Stomach smooth muscle (tissue), 2 donors: ENCODE results near the gene TEAD1.

Experiments
- H3K27ac ChIP-seq: one replicate; pipeline ENCODE4 v1.7.0; 2013; ENCODE audit warnings: mild to moderate bottlenecking, low read length, inconsistent platforms
- H3K27me3 ChIP-seq, 2 donors: one replicate each; pipeline ENCODE4 v1.7.0; 2013; ENCODE audit warnings: low read length in 2 of 2; ENCODE audit not compliant: insufficient read depth in 2 of 2, control insufficient read depth in 1 of 2
- H3K36me3 ChIP-seq, 2 donors: one replicate each; pipeline ENCODE4 v1.7.0; 2013; ENCODE audit warnings: low read length in 2 of 2; ENCODE audit not compliant: control insufficient read depth in 2 of 2, insufficient read depth in 2 of 2
- H3K4me1 ChIP-seq: one replicate; pipeline ENCODE4 v1.7.0; 2013; ENCODE audit warnings: low read length; ENCODE audit not compliant: control insufficient read depth, insufficient read depth
- H3K4me3 ChIP-seq, 2 donors: one replicate each; pipeline ENCODE4 v1.7.0; 2013; ENCODE audit warnings: low read length in 2 of 2
- H3K9ac ChIP-seq, 2 donors: one replicate each; pipeline ENCODE4 v1.7.0; 2013; ENCODE audit warnings: low read length in 2 of 2, mild to moderate bottlenecking in 1 of 2
- H3K9me3 ChIP-seq, 2 donors: one replicate each; pipeline ENCODE4 v1.7.0; 2013; ENCODE audit warnings: low read length in 2 of 2; ENCODE audit not compliant: control insufficient read depth in 2 of 2
- donor health status: healthy.
- donor health status: Pancreatic carcinoma.

Gene TEAD1

DNA sequence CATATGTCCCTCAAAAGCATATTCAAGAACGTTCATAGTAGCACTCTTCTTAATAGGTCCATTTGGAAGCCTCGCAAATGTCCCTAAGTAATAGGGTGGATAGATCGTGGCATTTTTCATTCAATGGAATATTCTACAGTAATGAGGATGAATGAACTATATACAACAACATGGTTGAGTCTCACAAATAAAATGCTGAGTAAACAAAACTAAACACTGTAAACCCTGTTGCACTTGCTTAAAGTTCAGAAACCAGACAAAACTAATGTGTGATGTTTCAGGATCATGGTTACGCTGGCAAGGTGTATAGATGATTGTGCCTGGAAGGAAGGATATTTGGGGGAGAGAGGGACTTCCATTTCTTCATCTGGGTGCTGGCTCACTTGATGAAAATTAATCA, 244.4 kb downstream of the TEAD1 start:
- Histone ChIP-seq H3K36me3 (peaks cover 0 to 2% of the 10 kb centered on the region in 2 donors), H3K4me3 (no peak overlapping the region), H3K4me1 (peaks cover 13% of the 10 kb centered on the region), H3K27ac (no peak overlapping the region), H3K27me3 (no peaks in the 10 kb centered on the region), H3K9me3 (no peaks in the 10 kb centered on the region), H3K9ac (no peak overlapping the region)

DNA sequence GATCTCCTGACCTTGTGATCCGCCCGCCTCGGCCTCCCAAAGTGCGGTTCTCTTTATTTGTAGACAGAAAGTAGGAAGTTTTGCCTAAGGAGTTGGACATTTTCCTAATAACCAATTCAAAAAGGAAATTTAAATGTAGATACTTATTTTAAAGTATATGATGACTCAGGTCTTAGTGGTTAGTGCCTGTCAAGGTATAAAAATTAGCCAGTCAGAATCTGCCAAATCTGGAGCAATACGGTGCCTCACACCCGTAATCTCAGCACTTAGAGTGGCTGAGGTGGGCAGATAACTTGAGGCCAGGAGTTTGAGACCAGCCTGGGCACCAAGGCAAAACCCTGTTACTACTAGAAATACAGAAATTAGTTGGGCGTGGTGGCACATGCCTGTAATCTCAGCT, 248.2 kb downstream of the TEAD1 start:
- Histone ChIP-seq H3K9me3 (no peaks in the 10 kb centered on the region), H3K9ac (no peak overlapping the region), H3K27me3 (no peaks in the 10 kb centered on the region), H3K4me1 (no peaks in the 10 kb centered on the region), H3K27ac (no peak overlapping the region), H3K4me3 (no peak overlapping the region), H3K36me3 (peaks cover 7 to 8% of the 10 kb centered on the region in 2 donors)

- Histone ChIP-seq H3K27me3 (no peaks in the 10 kb centered on the region), H3K36me3 (peaks cover 7 to 8% of the 10 kb centered on the region in 2 donors), H3K27ac (no peak overlapping the region), H3K4me1 (no peaks in the 10 kb centered on the region), H3K9ac (no peak overlapping the region), H3K9me3 (no peaks in the 10 kb centered on the region), H3K4me3 (no peak overlapping the region)
These were observed 248.8 kb downstream of the TEAD1 start for GRCh38 chr11:12922980-12923507.

DNA sequence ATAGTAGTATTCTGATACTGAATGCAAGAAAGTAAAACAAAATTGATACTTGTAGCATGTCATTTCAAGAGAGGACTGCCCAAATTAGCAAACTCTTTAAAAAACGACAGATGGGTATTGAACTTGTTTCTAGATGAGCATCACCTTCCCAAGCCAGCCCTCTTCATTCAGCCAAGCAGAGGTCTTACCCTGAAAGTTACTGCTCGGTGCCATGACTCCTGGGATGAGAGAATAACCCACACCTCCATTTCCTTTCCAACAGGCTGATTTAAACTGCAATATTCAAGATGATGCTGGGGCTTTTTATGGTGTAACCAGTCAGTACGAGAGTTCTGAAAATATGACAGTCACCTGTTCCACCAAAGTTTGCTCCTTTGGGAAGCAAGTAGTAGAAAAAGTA, 250.4 kb downstream of the TEAD1 start:
- no peak overlapping the region for H3K27ac ChIP-seq
- no peaks in the 10 kb centered on the region for H3K9me3 ChIP-seq
- H3K27me3 ChIP-seq, result no peaks in the 10 kb centered on the region
- no peaks in the 10 kb centered on the region for H3K4me1 ChIP-seq
- no peak overlapping the region for H3K9ac ChIP-seq
- peaks cover 7 to 8% of the 10 kb centered on the region in 2 donors for H3K36me3 ChIP-seq
- H3K4me3 ChIP-seq, result no peak overlapping the region

DNA sequence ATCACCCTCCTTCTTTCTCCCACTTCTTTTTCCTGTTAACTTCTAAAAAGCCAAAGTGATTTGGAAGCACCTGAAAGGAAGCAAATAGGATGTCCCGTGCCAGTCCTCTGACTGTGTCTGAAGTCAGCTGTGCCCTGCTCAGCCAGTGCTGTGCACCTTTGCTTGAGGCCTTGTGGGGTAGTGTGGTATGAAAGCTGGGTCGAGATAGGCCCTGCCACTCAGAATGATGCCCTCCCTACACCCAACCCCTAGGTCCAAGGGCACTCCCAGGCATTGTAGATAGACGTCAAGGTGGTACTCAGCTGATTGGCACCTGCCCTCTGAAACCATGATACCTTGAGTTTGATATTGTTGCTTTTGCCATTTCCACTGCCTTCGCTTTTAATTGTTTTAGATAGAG, 251.3 kb downstream of the TEAD1 start:
- Histone ChIP-seq H3K4me1 (no peaks in the 10 kb centered on the region), H3K27ac (no peak overlapping the region)

DNA sequence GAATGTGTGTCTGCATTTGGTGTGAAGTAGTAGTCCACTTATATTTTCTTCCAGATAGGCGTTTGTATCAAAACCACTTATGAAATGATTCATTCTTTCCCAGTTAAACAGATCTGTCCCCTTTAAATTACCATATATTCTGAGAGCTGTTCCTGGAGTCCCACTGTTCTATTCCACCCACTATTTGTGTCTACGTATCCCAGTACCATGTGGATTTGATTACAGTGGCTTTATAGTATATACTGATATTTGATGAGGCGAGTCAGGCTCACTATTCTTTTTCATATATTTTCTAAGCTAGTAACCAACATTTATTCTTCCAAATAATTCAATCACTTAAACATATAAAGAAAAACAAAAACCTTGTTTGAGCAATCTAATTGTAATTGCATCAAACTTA, 253.0 kb downstream of the TEAD1 start:
- H3K4me1 ChIP-seq, result no peaks in the 10 kb centered on the region
- H3K36me3 ChIP-seq, result peaks cover 9 to 12% of the 10 kb centered on the region in 2 donors
- no peaks in the 10 kb centered on the region for H3K9me3 ChIP-seq
- H3K27me3 ChIP-seq, result no peaks in the 10 kb centered on the region
- no peak overlapping the region for H3K27ac ChIP-seq
- H3K9ac ChIP-seq, result no peak overlapping the region
- no peak overlapping the region for H3K4me3 ChIP-seq

More for the DNA sequence above, 251.3 kb downstream of the TEAD1 start:
- Histone ChIP-seq H3K9ac (no peak overlapping the region), H3K27me3 (no peaks in the 10 kb centered on the region), H3K36me3 (peaks cover 7 to 10% of the 10 kb centered on the region in 2 donors), H3K9me3 (no peaks in the 10 kb centered on the region), H3K4me3 (no peak overlapping the region)

- H3K27ac ChIP-seq, result no peak overlapping the region
- H3K27me3 ChIP-seq, result no peaks in the 10 kb centered on the region
- H3K36me3 ChIP-seq, result peaks cover 13 to 17% of the 10 kb centered on the region in 2 donors
- no peak overlapping the region for H3K4me3 ChIP-seq
- H3K9ac ChIP-seq, result no peak overlapping the region
- H3K9me3 ChIP-seq, result no peaks in the 10 kb centered on the region
- H3K4me1 ChIP-seq, result no peaks in the 10 kb centered on the region
These were observed 253.7 kb downstream of the TEAD1 start for GRCh38 chr11:12927886-12928285.

DNA sequence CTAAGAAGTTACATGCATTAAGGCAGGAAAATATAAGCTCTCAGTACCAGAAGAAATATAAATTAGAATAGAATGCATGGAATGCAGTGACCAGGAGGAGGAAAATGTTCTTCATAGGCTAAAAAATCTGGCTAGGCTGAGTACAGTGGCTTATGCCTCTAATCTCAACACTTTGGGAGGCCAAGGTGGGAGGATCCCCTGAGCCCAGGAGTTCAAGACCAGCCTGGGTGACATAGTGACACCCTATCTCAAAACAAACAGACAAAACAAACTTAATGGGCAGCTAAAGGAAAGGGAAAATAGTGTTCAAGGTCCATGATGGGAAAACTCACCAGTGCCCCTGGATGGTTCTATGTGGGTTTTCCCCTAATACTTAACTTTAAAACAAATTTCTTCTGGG, 256.6 kb downstream of the TEAD1 start:
- Histone ChIP-seq H3K9ac (no peak overlapping the region), H3K9me3 (no peaks in the 10 kb centered on the region), H3K27me3 (no peaks in the 10 kb centered on the region), H3K4me1 (no peaks in the 10 kb centered on the region), H3K4me3 (no peak overlapping the region), H3K36me3 (peaks cover 9 to 16% of the 10 kb centered on the region in 2 donors), H3K27ac (no peak overlapping the region)

GRCh38 chr11:12932485-12932884, 258.3 kb downstream of the TEAD1 start:
- no peak overlapping the region for H3K4me3 ChIP-seq
- H3K36me3 ChIP-seq, result peaks cover 10 to 14% of the 10 kb centered on the region in 2 donors
- H3K27ac ChIP-seq, result no peak overlapping the region
- H3K4me1 ChIP-seq, result no peaks in the 10 kb centered on the region
- H3K27me3 ChIP-seq, result no peaks in the 10 kb centered on the region
- no peaks in the 10 kb centered on the region for H3K9me3 ChIP-seq
- no peak overlapping the region for H3K9ac ChIP-seq

- no peak overlapping the region for H3K9ac ChIP-seq
- no peaks in the 10 kb centered on the region for H3K27me3 ChIP-seq
- H3K36me3 ChIP-seq, result peaks cover 21 to 34% of the 10 kb centered on the region in 2 donors
- no peaks in the 10 kb centered on the region for H3K4me1 ChIP-seq
- H3K27ac ChIP-seq, result no peak overlapping the region
- H3K4me3 ChIP-seq, result no peak overlapping the region
- no peaks in the 10 kb centered on the region for H3K9me3 ChIP-seq
These were observed 262.0 kb downstream of the TEAD1 start for GRCh38 chr11:12936200-12936599.

GRCh38 chr11:12938590-12939247, 264.5 kb downstream of the TEAD1 start:
- Histone ChIP-seq H3K9me3 (no peaks in the 10 kb centered on the region), H3K9ac (no peak overlapping the region), H3K4me3 (no peak overlapping the region), H3K4me1 (no peaks in the 10 kb centered on the region), H3K27me3 (no peaks in the 10 kb centered on the region), H3K27ac (no peak overlapping the region), H3K36me3 (peaks cover 20 to 32% of the 10 kb centered on the region in 2 donors)
